ENCODE data around the gene TTC23. TPM values are rescaled to one million over a fixed set of nuclear protein-coding genes. Genes with fewer than 3 reads are reported as not detected.

TTC23 gene
- total RNA-seq, 1 donor from 2014 or later = 10.0 TPM

DNA sequence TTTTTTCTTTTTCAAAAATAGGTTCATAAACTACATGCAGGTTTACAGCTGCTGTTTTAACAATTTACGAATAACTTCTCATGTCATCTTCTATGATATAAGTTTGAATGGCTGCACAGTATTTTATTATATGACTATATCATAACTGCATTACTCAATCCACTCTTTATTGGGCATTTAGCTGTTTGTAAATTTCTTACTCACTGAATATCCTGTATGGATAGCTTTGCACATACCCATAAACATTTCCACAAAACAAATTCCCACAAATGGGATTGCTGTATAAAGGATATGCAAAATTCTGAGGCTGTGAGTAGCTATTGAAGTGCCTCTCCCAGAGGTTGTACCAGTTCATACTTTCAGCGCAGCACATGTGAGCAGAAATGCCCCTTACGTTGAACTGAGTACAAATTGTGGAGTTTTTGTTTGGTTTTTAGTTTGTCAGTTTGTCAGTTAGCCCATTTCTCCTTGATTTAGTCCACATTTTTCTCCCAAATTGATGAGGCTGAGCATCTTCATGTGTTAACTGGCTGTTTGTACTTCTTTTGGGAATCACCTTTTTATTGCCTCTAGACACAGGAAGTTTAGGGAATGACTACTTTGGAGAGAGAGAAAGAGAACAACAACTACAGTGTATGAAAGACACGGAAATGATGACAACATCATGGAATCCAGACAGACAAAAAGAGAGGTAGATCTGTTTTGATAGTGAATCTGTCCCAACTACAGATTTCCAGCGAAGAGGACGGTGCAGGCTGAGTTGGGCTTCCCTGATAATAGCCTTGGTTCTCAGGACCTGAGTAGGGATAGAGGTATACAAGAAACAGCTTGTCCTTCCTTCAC, 24.8 kb downstream of the TTC23 start:
- TF ChIP-seq, protein P1, sequence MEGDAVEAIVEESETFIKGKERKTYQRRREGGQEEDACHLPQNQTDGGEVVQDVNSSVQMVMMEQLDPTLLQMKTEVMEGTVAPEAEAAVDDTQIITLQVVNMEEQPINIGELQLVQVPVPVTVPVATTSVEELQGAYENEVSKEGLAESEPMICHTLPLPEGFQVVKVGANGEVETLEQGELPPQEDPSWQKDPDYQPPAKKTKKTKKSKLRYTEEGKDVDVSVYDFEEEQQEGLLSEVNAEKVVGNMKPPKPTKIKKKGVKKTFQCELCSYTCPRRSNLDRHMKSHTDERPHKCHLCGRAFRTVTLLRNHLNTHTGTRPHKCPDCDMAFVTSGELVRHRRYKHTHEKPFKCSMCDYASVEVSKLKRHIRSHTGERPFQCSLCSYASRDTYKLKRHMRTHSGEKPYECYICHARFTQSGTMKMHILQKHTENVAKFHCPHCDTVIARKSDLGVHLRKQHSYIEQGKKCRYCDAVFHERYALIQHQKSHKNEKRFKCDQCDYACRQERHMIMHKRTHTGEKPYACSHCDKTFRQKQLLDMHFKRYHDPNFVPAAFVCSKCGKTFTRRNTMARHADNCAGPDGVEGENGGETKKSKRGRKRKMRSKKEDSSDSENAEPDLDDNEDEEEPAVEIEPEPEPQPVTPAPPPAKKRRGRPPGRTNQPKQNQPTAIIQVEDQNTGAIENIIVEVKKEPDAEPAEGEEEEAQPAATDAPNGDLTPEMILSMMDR (IDR thresholded peaks at IDR 0.05; ENCODE audit: insufficient read depth, low read length, severe bottlenecking) = no peak
- H3K27me3 ChIP-seq (ENCODE audit: control insufficient read depth, insufficient read depth, low read length) = no peaks in the 10 kb centered on the region
- peaks cover 11% of the 10 kb centered on the region for H3K36me3 ChIP-seq (ENCODE audit: control insufficient read depth, insufficient read depth, low read length)
- FAIRE-seq = no peak
- no peak overlapping the region for H3K4me3 ChIP-seq (ENCODE audit: low read depth, low read length)
- peak; percentile 29 for DNase-seq (ENCODE audit: low read depth)

DNA sequence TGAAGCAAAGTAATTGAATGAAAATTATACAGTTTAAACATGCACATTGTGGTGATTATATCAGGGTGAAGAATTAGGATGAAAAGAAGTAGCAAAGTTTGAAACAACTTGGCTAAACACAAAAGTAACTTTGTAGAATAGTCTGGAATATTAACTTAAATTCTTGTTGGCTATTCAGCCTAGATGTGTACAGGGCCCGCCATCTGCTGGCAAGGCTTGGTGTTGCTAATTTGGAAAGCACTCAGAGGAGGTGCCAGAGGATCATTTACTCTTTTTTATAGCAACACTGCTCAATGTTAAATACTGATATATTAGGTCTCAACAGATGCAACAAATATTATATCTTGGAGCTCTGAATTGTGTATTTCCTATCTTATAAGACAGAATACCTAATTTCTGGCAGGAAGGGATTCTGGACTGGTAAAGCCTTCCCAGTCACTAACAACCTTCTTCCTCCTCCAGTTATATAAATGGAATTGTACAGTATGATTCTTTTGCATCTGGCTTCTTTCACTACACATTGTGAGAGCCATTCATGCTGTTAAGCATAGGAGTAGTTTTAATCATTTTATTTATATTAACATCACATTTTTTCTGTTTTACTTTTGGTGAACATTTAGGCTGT, 36.1 kb downstream of the TTC23 start:
- Histone ChIP-seq H3K4me3 (ENCODE audit: low read depth, low read length) (no peak overlapping the region), H3K27me3 (ENCODE audit: control insufficient read depth, insufficient read depth, low read length) (no peaks in the 10 kb centered on the region), H3K36me3 (ENCODE audit: control insufficient read depth, insufficient read depth, low read length) (peaks cover 6% of the 10 kb centered on the region)
- TF ChIP-seq, protein P1 (IDR thresholded peaks at IDR 0.05; ENCODE audit: insufficient read depth, low read length, severe bottlenecking) = peak; percentile 71
- no peak for FAIRE-seq
- peak; percentile 51 for DNase-seq (ENCODE audit: low read depth)

DNA sequence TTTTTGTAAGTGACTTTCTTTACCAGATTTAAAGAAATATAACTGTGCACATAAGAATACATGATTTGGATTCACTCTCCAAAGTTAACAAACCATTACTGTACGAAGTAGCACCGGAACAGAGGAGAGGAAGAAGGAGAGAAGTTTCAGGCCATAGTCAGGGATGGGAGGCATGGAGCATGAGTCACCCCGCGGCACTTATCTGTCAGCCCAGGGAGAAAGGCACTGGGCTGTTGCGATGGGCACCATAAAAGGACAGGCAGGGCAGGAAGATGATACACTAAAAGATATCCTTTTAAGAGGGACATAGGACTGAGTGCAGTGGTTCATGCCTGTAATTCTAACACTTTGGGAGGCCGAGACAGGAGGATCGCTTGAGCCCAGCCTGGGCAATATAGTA, 37.0 kb downstream of the TTC23 start:
- DNase-seq (ENCODE audit: low read depth) (no peak), FAIRE-seq (no peak)
- TF ChIP-seq, protein P1 (IDR thresholded peaks at IDR 0.05; ENCODE audit: insufficient read depth, low read length, severe bottlenecking) = no peak
- no peaks in the 10 kb centered on the region for H3K27me3 ChIP-seq (ENCODE audit: control insufficient read depth, insufficient read depth, low read length)
- H3K36me3 ChIP-seq (ENCODE audit: control insufficient read depth, insufficient read depth, low read length) = peaks cover 1% of the 10 kb centered on the region
- no peak overlapping the region for H3K4me3 ChIP-seq (ENCODE audit: low read depth, low read length)

DNA sequence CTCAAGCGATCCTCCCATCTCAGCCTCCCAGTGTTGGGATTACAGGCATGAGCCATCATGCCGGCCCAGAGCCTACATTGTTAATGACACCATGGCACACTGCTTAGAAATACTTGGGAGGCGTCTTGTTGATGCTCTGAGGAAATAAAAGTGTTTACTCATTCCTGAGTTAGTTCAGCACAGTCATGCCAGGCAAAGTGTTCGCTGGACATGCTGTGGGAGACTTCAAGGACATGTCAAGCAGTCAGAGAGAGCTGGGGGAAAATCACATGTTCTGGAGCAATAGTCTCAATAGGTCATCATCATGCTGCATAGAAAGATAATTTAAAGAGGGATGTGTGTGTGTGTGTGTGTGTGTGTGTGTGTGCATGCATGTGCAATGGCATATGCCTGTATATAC, 37.5 kb downstream of the TTC23 start:
- Histone ChIP-seq H3K27me3 (ENCODE audit: control insufficient read depth, insufficient read depth, low read length) (no peaks in the 10 kb centered on the region), H3K36me3 (ENCODE audit: control insufficient read depth, insufficient read depth, low read length) (peaks cover 1% of the 10 kb centered on the region), H3K4me3 (ENCODE audit: low read depth, low read length) (no peak overlapping the region)
- FAIRE-seq = peak; percentile 72
- TF ChIP-seq, protein P1 (IDR thresholded peaks at IDR 0.05; ENCODE audit: insufficient read depth, low read length, severe bottlenecking) = no peak
- no peak for DNase-seq (ENCODE audit: low read depth)

DNA sequence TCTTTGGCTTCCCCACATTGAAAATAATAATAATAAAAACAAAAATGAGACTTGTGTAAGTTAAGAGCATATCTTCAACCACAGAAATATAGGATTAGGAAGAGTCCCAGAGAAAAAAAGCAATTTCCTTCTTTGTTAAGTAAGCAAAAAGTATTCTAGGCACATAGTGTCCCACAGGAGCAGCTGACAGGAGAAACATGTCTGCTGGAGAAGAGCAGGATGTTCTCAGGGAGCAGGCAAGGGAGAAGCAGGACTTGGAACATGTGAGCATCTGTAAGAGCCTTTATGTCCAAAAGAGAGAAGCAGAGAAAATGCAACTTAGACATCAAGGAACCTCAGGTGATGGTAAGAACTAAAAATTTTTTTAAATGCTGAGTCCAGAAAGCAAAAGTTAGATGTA, 39.0 kb downstream of the TTC23 start:
- no peak for DNase-seq (ENCODE audit: low read depth)
- no peak for FAIRE-seq
- H3K27me3 ChIP-seq (ENCODE audit: control insufficient read depth, insufficient read depth, low read length) = no peaks in the 10 kb centered on the region
- no peak overlapping the region for H3K4me3 ChIP-seq (ENCODE audit: low read depth, low read length)
- peaks cover 1% of the 10 kb centered on the region for H3K36me3 ChIP-seq (ENCODE audit: control insufficient read depth, insufficient read depth, low read length)
- TF ChIP-seq, protein P1 (IDR thresholded peaks at IDR 0.05; ENCODE audit: insufficient read depth, low read length, severe bottlenecking) = no peak
